Measurements from ENCODE around the gene OR4F6. TPM values are rescaled to one million over a fixed set of nuclear protein-coding genes. Genes with fewer than 3 reads are reported as not detected.

The OR4F6 gene
- total RNA-seq, 1 experiment from 2014 or later = not detected

DNA sequence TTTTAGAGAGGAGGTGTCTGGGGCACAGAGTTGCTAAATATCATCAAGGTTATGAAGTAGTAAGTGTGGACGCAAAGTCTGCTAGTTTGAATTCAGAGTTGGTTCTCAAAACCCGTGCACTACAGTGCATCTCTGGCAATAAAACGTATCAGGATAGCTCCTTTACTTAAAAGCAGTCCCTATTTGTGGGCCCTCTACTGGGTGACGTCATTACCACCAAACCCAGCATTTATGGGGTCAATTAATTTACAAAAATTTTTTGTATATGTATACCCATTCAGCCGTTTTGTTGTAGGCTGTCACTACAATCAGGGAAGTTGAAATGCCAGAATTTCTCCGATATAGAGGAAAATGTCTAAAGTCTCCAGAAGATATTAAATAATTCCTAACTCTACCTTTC, 17.5 kb downstream of the OR4F6 start:
- peaks cover 45% of the 10 kb centered on the region for H3K27me3 ChIP-seq (ENCODE audit: low read length)
- no peak overlapping the region for H3K4me3 ChIP-seq (ENCODE audit: low read length)
- H3K79me2 ChIP-seq (ENCODE audit: low read length) = no peaks in the 10 kb centered on the region
- DNase-seq = no peak
- no TSS peak for BruUV-seq (replicated peaks)
- H3K9ac ChIP-seq (ENCODE audit: low read length) = no peak overlapping the region
- CTCF ChIA-PET = no interaction called here
- no peaks in the 10 kb centered on the region; the same call in 1 of the 2 replicates for H3K9me3 ChIP-seq (ENCODE audit: low read length)
- TF ChIP-seq EZH2 (IDR thresholded peaks at IDR 0.05; ENCODE audit: low read length, unreplicated experiment) (no peak), CTCF (conservative IDR thresholded peaks at IDR 0.05; ENCODE audit: low read depth, low read length) (no peak), EZH2phosphoT487 (IDR thresholded peaks at IDR 0.05; ENCODE audit: borderline replicate concordance, low read length) (no peak)
- no peak for ATAC-seq
- intact Hi-C loops (cut with micrococcal nuclease) = no loop called here
- H3K9me2 ChIP-seq (replicated peaks; ENCODE audit: low read length) = no peaks in the 10 kb centered on the region
- no peaks in the 10 kb centered on the region for H3K36me3 ChIP-seq (ENCODE audit: low read depth, low read length)
- POLR2A ChIA-PET (ENCODE audit: unreplicated experiment) = no interaction called here
- H2AFZ ChIP-seq (ENCODE audit: low read length) = no peak overlapping the region
- no peak overlapping the region for H3K4me2 ChIP-seq (ENCODE audit: low read length)
- H4K20me1 ChIP-seq (ENCODE audit: low read length) = no peaks in the 10 kb centered on the region
- no peaks in the 10 kb centered on the region for H3K4me1 ChIP-seq (ENCODE audit: insufficient read depth, low read length)
- no peak overlapping the region for H3K27ac ChIP-seq (ENCODE audit: low read length)
- H3F3A ChIP-seq (ENCODE audit: low read length, unreplicated experiment) = no peaks in the 10 kb centered on the region

GRCh38 chr15:101827257-101827656, 23.9 kb downstream of the OR4F6 start:
- Histone ChIP-seq H3K9me3 (ENCODE audit: low read length) (no peaks in the 10 kb centered on the region; the same call in 1 of the 2 replicates), H2AFZ (ENCODE audit: low read length) (no peak overlapping the region), H3K36me3 (ENCODE audit: low read depth, low read length) (no peaks in the 10 kb centered on the region), H3K9me2 (replicated peaks; ENCODE audit: low read length) (no peaks in the 10 kb centered on the region), H3K9ac (ENCODE audit: low read length) (no peak overlapping the region), H3K4me3 (ENCODE audit: low read length) (no peak overlapping the region), H4K20me1 (ENCODE audit: low read length) (no peaks in the 10 kb centered on the region), H3F3A (ENCODE audit: low read length, unreplicated experiment) (no peaks in the 10 kb centered on the region), H3K27ac (ENCODE audit: low read length) (no peak overlapping the region), H3K4me1 (ENCODE audit: insufficient read depth, low read length) (no peaks in the 10 kb centered on the region), H3K79me2 (ENCODE audit: low read length) (no peaks in the 10 kb centered on the region), H3K4me2 (ENCODE audit: low read length) (no peak overlapping the region), H3K27me3 (ENCODE audit: low read length) (peaks cover 70% of the 10 kb centered on the region)
- TF ChIP-seq EZH2 (IDR thresholded peaks at IDR 0.05; ENCODE audit: low read length, unreplicated experiment) (no peak), EZH2phosphoT487 (IDR thresholded peaks at IDR 0.05; ENCODE audit: borderline replicate concordance, low read length) (no peak), CTCF (conservative IDR thresholded peaks at IDR 0.05; ENCODE audit: low read depth, low read length) (no peak)
- CTCF ChIA-PET = no interaction called here
- DNase-seq = no peak
- intact Hi-C loops (cut with micrococcal nuclease) = no loop called here
- POLR2A ChIA-PET (ENCODE audit: unreplicated experiment) = no interaction called here
- no peak for ATAC-seq
- no TSS peak for BruUV-seq (replicated peaks)

GRCh38 chr15:101828774-101829173, 25.5 kb downstream of the OR4F6 start:
- H3K36me3 ChIP-seq (ENCODE audit: low read depth, low read length) = no peaks in the 10 kb centered on the region
- no peaks in the 10 kb centered on the region; the same call in 1 of the 2 replicates for H3K9me3 ChIP-seq (ENCODE audit: low read length)
- no peaks in the 10 kb centered on the region for H3F3A ChIP-seq (ENCODE audit: low read length, unreplicated experiment)
- no TSS peak for BruUV-seq (replicated peaks)
- H3K4me1 ChIP-seq (ENCODE audit: insufficient read depth, low read length) = no peaks in the 10 kb centered on the region
- H3K4me2 ChIP-seq (ENCODE audit: low read length) = no peak overlapping the region
- H3K4me3 ChIP-seq (ENCODE audit: low read length) = no peak overlapping the region
- TF ChIP-seq CTCF (conservative IDR thresholded peaks at IDR 0.05; ENCODE audit: low read depth, low read length) (no peak), EZH2 (IDR thresholded peaks at IDR 0.05; ENCODE audit: low read length, unreplicated experiment) (no peak), EZH2phosphoT487 (IDR thresholded peaks at IDR 0.05; ENCODE audit: borderline replicate concordance, low read length) (no peak)
- no peak overlapping the region for H3K27ac ChIP-seq (ENCODE audit: low read length)
- CTCF ChIA-PET = no interaction called here
- intact Hi-C loops (cut with micrococcal nuclease) = no loop called here
- H3K79me2 ChIP-seq (ENCODE audit: low read length) = no peaks in the 10 kb centered on the region
- POLR2A ChIA-PET (ENCODE audit: unreplicated experiment) = no interaction called here
- no peaks in the 10 kb centered on the region for H3K9me2 ChIP-seq (replicated peaks; ENCODE audit: low read length)
- H3K9ac ChIP-seq (ENCODE audit: low read length) = no peak overlapping the region
- ATAC-seq = no peak
- no peaks in the 10 kb centered on the region for H4K20me1 ChIP-seq (ENCODE audit: low read length)
- no peak overlapping the region for H2AFZ ChIP-seq (ENCODE audit: low read length)
- no peak for DNase-seq
- peaks cover 68% of the 10 kb centered on the region for H3K27me3 ChIP-seq (ENCODE audit: low read length)
